Neural progenitor cell (in vitro differentiated cells): ENCODE results near the gene MPZL1.

Experiments
- EZH2 ChIP-seq: fragments of 200-600 bp; sonication (generic); IDR thresholded peaks from 2 replicates; pipeline ENCODE4 v1.6.1; 2017; ENCODE audit warnings: antibody characterized with exemption, mild to moderate bottlenecking, moderate library complexity
- EZH2phosphoT487 ChIP-seq: fragments of 200-600 bp; sonication (generic); IDR thresholded peaks from 2 replicates; pipeline ENCODE4 v1.6.1; 2017; ENCODE audit warnings: antibody characterized with exemption
- TF ChIP-seq, protein P1 (sequence below): fragments of 200-600 bp; sonication (generic); IDR thresholded peaks from 2 replicates; pipeline ENCODE4 v1.5.1; 2017; ENCODE audit warnings: antibody characterized with exemption, mild to moderate bottlenecking

GRCh38 chr1:167737169-167737568 lies 15.4 kb downstream of the MPZL1 start:
- TF ChIP-seq, protein P1, sequence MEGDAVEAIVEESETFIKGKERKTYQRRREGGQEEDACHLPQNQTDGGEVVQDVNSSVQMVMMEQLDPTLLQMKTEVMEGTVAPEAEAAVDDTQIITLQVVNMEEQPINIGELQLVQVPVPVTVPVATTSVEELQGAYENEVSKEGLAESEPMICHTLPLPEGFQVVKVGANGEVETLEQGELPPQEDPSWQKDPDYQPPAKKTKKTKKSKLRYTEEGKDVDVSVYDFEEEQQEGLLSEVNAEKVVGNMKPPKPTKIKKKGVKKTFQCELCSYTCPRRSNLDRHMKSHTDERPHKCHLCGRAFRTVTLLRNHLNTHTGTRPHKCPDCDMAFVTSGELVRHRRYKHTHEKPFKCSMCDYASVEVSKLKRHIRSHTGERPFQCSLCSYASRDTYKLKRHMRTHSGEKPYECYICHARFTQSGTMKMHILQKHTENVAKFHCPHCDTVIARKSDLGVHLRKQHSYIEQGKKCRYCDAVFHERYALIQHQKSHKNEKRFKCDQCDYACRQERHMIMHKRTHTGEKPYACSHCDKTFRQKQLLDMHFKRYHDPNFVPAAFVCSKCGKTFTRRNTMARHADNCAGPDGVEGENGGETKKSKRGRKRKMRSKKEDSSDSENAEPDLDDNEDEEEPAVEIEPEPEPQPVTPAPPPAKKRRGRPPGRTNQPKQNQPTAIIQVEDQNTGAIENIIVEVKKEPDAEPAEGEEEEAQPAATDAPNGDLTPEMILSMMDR = no peak
- TF ChIP-seq EZH2 = no peak
- TF ChIP-seq EZH2phosphoT487 = no peak
